PC-3 (cell line): Measurements from ENCODE around the gene EPB41L2.

Experiments
- EZH2 ChIP-seq: fragments of 300-600 bp; sonication (generic); IDR thresholded peaks from one replicate; pipeline ENCODE4 v1.6.1; 2017; ENCODE audit warnings: antibody characterized with exemption, mild to moderate bottlenecking, low read length; ENCODE audit not compliant: unreplicated experiment
- EZH2phosphoT487 ChIP-seq: fragments of 300-600 bp; sonication (generic); IDR thresholded peaks from 2 replicates; pipeline ENCODE4 v1.6.1; 2018; ENCODE audit warnings: mild to moderate bottlenecking, antibody characterized with exemption, low read length, borderline replicate concordance
- TF ChIP-seq, protein P1 (sequence below): fragments of 300-600 bp; sonication (generic); conservative IDR thresholded peaks from 2 replicates; pipeline ENCODE4 v1.5.1; 2017; ENCODE audit warnings: antibody characterized with exemption, low read depth, mild to moderate bottlenecking, low read length

DNA sequence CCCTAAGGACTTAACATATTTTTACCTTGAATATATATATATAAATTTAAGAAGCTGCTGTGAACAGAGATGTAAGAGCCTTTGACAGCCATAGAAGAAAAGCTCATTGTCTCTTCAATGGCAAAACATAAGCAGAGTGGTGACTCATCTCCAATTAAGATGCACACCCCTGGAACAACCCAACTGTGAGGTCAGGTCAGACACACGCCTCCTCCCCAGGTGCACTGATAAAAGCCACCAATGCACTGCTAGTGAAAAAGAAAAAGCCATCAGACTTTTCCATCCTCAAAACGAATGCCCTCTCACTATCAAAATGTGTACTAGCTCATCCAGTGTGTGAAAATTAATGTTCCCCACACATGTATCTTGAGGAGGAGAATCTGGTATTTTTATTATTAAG is 135.7 kb downstream of the EPB41L2 start:
- TF ChIP-seq, protein P1, sequence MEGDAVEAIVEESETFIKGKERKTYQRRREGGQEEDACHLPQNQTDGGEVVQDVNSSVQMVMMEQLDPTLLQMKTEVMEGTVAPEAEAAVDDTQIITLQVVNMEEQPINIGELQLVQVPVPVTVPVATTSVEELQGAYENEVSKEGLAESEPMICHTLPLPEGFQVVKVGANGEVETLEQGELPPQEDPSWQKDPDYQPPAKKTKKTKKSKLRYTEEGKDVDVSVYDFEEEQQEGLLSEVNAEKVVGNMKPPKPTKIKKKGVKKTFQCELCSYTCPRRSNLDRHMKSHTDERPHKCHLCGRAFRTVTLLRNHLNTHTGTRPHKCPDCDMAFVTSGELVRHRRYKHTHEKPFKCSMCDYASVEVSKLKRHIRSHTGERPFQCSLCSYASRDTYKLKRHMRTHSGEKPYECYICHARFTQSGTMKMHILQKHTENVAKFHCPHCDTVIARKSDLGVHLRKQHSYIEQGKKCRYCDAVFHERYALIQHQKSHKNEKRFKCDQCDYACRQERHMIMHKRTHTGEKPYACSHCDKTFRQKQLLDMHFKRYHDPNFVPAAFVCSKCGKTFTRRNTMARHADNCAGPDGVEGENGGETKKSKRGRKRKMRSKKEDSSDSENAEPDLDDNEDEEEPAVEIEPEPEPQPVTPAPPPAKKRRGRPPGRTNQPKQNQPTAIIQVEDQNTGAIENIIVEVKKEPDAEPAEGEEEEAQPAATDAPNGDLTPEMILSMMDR: no peak
- TF ChIP-seq EZH2 (no peak), EZH2phosphoT487 (no peak)
